Measurements from ENCODE around the gene C10orf95.

The C10orf95 gene

GRCh38 chr10:102450124-102450373 lies 1.3 kb downstream of the C10orf95 start:
- Histone ChIP-seq H3K4me3 (ENCODE audit: low read length) (peak overlapping the region; percentile 93), H3K9ac (ENCODE audit: low read length) (peak overlapping the region; percentile 89), H3K4me1 (ENCODE audit: control insufficient read depth, insufficient read depth, low read length) (peaks cover 25% of the 10 kb centered on the region), H3K27me3 (replicated peaks; ENCODE audit: control insufficient read depth, insufficient read depth, low read length) (no peaks in the 10 kb centered on the region), H3K36me3 (ENCODE audit: control insufficient read depth, insufficient read depth, low read length, severe bottlenecking) (no peaks in the 10 kb centered on the region), H3K9me3 (ENCODE audit: control insufficient read depth, low read length) (no peaks in the 10 kb centered on the region)
- DNase-seq (ENCODE audit: low read depth): no peak

GRCh38 chr10:102449321-102450123 lies 1.8 kb downstream of the C10orf95 start:
- Histone ChIP-seq H3K9ac (ENCODE audit: low read length) (peak overlapping the region; percentile 89), H3K9me3 (ENCODE audit: control insufficient read depth, low read length) (no peaks in the 10 kb centered on the region), H3K27me3 (replicated peaks; ENCODE audit: control insufficient read depth, insufficient read depth, low read length) (no peaks in the 10 kb centered on the region), H3K4me3 (ENCODE audit: low read length) (peak overlapping the region; percentile 93), H3K4me1 (ENCODE audit: control insufficient read depth, insufficient read depth, low read length) (peaks cover 25% of the 10 kb centered on the region), H3K36me3 (ENCODE audit: control insufficient read depth, insufficient read depth, low read length, severe bottlenecking) (no peaks in the 10 kb centered on the region)
- peak; percentile 31 for DNase-seq (ENCODE audit: low read depth)

- H3K27me3 ChIP-seq (replicated peaks; ENCODE audit: control insufficient read depth, insufficient read depth, low read length): no peaks in the 10 kb centered on the region
- H3K4me1 ChIP-seq (ENCODE audit: control insufficient read depth, insufficient read depth, low read length): peaks cover 4% of the 10 kb centered on the region
- no peak overlapping the region for H3K9ac ChIP-seq (ENCODE audit: low read length)
- no peak overlapping the region for H3K4me3 ChIP-seq (ENCODE audit: low read length)
- no peaks in the 10 kb centered on the region for H3K36me3 ChIP-seq (ENCODE audit: control insufficient read depth, insufficient read depth, low read length, severe bottlenecking)
- H3K9me3 ChIP-seq (ENCODE audit: control insufficient read depth, low read length): no peaks in the 10 kb centered on the region
- no peak for DNase-seq (ENCODE audit: low read depth)
Measured at GRCh38 chr10:102444851-102445250, 6.5 kb downstream of the C10orf95 start.

GRCh38 chr10:102438374-102438773 lies 13.0 kb downstream of the C10orf95 start:
- DNase-seq (ENCODE audit: low read depth): no peak
- Histone ChIP-seq H3K36me3 (ENCODE audit: control insufficient read depth, insufficient read depth, low read length, severe bottlenecking) (no peaks in the 10 kb centered on the region), H3K9me3 (ENCODE audit: control insufficient read depth, low read length) (no peaks in the 10 kb centered on the region), H3K9ac (ENCODE audit: low read length) (no peak overlapping the region), H3K4me1 (ENCODE audit: control insufficient read depth, insufficient read depth, low read length) (peaks cover 16% of the 10 kb centered on the region), H3K27me3 (replicated peaks; ENCODE audit: control insufficient read depth, insufficient read depth, low read length) (no peaks in the 10 kb centered on the region), H3K4me3 (ENCODE audit: low read length) (no peak overlapping the region)

- H3K4me1 ChIP-seq (ENCODE audit: control insufficient read depth, insufficient read depth, low read length): peaks cover 16% of the 10 kb centered on the region
- no peak overlapping the region for H3K4me3 ChIP-seq (ENCODE audit: low read length)
- no peaks in the 10 kb centered on the region for H3K27me3 ChIP-seq (replicated peaks; ENCODE audit: control insufficient read depth, insufficient read depth, low read length)
- DNase-seq (ENCODE audit: low read depth): no peak
- H3K36me3 ChIP-seq (ENCODE audit: control insufficient read depth, insufficient read depth, low read length, severe bottlenecking): no peaks in the 10 kb centered on the region
- H3K9me3 ChIP-seq (ENCODE audit: control insufficient read depth, low read length): no peaks in the 10 kb centered on the region
- no peak overlapping the region for H3K9ac ChIP-seq (ENCODE audit: low read length)
Measured at GRCh38 chr10:102437515-102437914, 13.8 kb downstream of the C10orf95 start.

- no peak for DNase-seq (ENCODE audit: low read depth)
- Histone ChIP-seq H3K9ac (ENCODE audit: low read length) (no peak overlapping the region), H3K4me3 (ENCODE audit: low read length) (no peak overlapping the region), H3K36me3 (ENCODE audit: control insufficient read depth, insufficient read depth, low read length, severe bottlenecking) (no peaks in the 10 kb centered on the region), H3K27me3 (replicated peaks; ENCODE audit: control insufficient read depth, insufficient read depth, low read length) (no peaks in the 10 kb centered on the region), H3K9me3 (ENCODE audit: control insufficient read depth, low read length) (no peaks in the 10 kb centered on the region), H3K4me1 (ENCODE audit: control insufficient read depth, insufficient read depth, low read length) (peaks cover 24% of the 10 kb centered on the region)
Measured at GRCh38 chr10:102436312-102436711, 15.0 kb downstream of the C10orf95 start.

GRCh38 chr10:102435529-102436233 lies 15.7 kb downstream of the C10orf95 start:
- Histone ChIP-seq H3K36me3 (ENCODE audit: control insufficient read depth, insufficient read depth, low read length, severe bottlenecking) (peaks cover 2% of the 10 kb centered on the region), H3K4me1 (ENCODE audit: control insufficient read depth, insufficient read depth, low read length) (peaks cover 26% of the 10 kb centered on the region), H3K9ac (ENCODE audit: low read length) (peak overlapping the region; percentile 49), H3K4me3 (ENCODE audit: low read length) (peak overlapping the region; percentile 62), H3K27me3 (replicated peaks; ENCODE audit: control insufficient read depth, insufficient read depth, low read length) (no peaks in the 10 kb centered on the region), H3K9me3 (ENCODE audit: control insufficient read depth, low read length) (no peaks in the 10 kb centered on the region)
- DNase-seq (ENCODE audit: low read depth): peak; percentile 44

GRCh38 chr10:102435133-102435497 lies 16.2 kb downstream of the C10orf95 start:
- no peaks in the 10 kb centered on the region for H3K9me3 ChIP-seq (ENCODE audit: control insufficient read depth, low read length)
- no peak for DNase-seq (ENCODE audit: low read depth)
- peak overlapping the region; percentile 43 for H3K9ac ChIP-seq (ENCODE audit: low read length)
- no peaks in the 10 kb centered on the region for H3K27me3 ChIP-seq (replicated peaks; ENCODE audit: control insufficient read depth, insufficient read depth, low read length)
- H3K4me3 ChIP-seq (ENCODE audit: low read length): peak overlapping the region; percentile 42
- peaks cover 3% of the 10 kb centered on the region for H3K36me3 ChIP-seq (ENCODE audit: control insufficient read depth, insufficient read depth, low read length, severe bottlenecking)
- H3K4me1 ChIP-seq (ENCODE audit: control insufficient read depth, insufficient read depth, low read length): peaks cover 26% of the 10 kb centered on the region

- DNase-seq (ENCODE audit: low read depth): peak; percentile 77
- H3K27me3 ChIP-seq (replicated peaks; ENCODE audit: control insufficient read depth, insufficient read depth, low read length): no peaks in the 10 kb centered on the region
- H3K4me3 ChIP-seq (ENCODE audit: low read length): peak overlapping the region; percentile 42
- H3K36me3 ChIP-seq (ENCODE audit: control insufficient read depth, insufficient read depth, low read length, severe bottlenecking): peaks cover 3% of the 10 kb centered on the region
- peaks cover 26% of the 10 kb centered on the region for H3K4me1 ChIP-seq (ENCODE audit: control insufficient read depth, insufficient read depth, low read length)
- no peaks in the 10 kb centered on the region for H3K9me3 ChIP-seq (ENCODE audit: control insufficient read depth, low read length)
- peak overlapping the region; percentile 43 for H3K9ac ChIP-seq (ENCODE audit: low read length)
Measured at GRCh38 chr10:102434394-102435132, 16.8 kb downstream of the C10orf95 start.

GRCh38 chr10:102433619-102434046 lies 17.7 kb downstream of the C10orf95 start:
- H3K9ac ChIP-seq (ENCODE audit: low read length): no peak overlapping the region
- peaks cover 3% of the 10 kb centered on the region for H3K36me3 ChIP-seq (ENCODE audit: control insufficient read depth, insufficient read depth, low read length, severe bottlenecking)
- peaks cover 26% of the 10 kb centered on the region for H3K4me1 ChIP-seq (ENCODE audit: control insufficient read depth, insufficient read depth, low read length)
- no peaks in the 10 kb centered on the region for H3K27me3 ChIP-seq (replicated peaks; ENCODE audit: control insufficient read depth, insufficient read depth, low read length)
- no peak for DNase-seq (ENCODE audit: low read depth)
- no peak overlapping the region for H3K4me3 ChIP-seq (ENCODE audit: low read length)
- no peaks in the 10 kb centered on the region for H3K9me3 ChIP-seq (ENCODE audit: control insufficient read depth, low read length)
